Stimulated activated CD4-positive, alpha-beta T cell treated with anti-CD3 and anti-CD28 coated beads, Interleukin-1b, Interleukin-23, amount 100 ng/mL, for 4 hours (primary cell): ENCODE data around the gene TDRD3.

Experiments used
- DNase-seq, 2 donors: peaks; one replicate each; pipeline ENCODE4 v3.0.0-alpha.2; 2020; ENCODE audit warnings: low read depth in 2 of 2

The TDRD3 gene

DNA sequence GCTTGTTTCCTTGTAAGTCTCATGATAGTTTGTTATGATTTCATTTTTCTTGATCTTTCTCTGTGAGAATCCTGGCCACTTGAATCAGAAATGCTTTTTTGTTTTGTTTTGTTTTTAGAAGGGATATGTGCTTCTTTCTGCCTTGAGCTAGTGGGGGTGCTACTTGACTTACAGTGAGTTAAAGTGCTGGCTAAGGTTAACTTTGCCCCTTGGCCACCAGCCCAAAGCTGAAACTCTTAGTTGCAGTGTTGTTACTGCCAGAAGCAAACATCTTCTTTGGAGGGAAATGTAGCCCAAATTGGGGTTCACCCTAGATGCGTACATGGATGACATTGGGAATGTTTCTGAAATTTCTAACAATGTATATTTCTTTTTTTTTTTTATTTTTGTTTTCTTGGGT lies 57.4 kb downstream of the TDRD3 start:
- no peak for DNase-seq

DNA sequence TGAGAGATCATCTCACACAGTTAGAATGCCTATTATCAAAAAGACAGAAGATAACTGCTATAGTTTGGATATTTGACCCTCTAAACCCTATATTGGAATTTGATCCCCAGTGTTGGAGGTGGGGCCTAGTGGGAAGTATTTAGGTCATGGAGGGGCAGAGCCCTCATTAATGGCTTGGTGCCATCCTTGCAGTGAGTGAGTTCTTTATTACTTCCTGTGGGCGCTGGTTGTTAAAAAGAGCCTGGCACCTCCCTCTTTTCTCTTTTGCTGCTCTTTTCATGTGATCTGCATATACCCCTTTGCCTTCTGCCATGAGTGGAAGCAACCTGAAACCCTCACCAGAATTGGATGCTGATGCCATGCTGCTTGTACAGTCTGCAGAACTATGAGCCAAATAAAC lies 66.8 kb downstream of the TDRD3 start:
- DNase-seq, result no peak

DNA sequence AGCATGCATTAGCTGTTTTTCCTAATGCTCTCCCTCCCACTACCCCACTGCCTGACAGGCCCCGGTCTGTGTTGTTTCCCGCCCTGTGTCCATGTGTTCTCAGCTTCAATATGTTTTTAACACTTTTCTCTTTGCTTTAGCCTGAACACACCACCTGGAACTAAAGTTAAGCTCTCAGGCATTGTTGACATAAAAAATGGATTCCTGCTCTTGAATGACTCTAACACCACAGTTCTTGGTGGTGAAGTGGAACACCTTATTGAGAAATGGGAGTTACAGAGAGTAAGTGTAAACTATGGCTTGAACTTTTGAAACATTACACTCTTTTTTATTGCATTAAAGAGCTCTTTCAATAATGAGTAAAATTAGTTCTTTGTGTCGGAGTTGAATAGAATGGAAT lies 70.1 kb downstream of the TDRD3 start:
- DNase-seq, result no peak

DNA sequence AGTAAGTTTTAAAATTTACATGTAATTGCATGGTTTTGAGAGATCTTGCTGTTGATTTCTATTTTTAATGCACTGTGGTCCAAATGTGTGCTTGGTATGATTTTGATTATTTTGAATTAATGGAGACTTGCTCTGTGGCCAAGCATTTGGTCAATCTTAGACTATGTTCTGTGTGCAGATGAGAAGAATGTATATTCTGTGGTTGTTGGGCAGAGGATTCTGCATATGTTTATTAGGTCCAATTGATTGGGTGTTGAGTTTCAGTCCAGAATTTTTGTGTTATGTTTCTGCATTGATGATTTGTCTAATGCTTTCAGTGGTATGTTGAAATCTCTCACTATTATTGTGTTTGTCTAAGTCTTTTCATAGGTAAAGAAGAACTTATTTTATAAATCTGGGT lies 82.3 kb downstream of the TDRD3 start:
- no peak for DNase-seq

DNA sequence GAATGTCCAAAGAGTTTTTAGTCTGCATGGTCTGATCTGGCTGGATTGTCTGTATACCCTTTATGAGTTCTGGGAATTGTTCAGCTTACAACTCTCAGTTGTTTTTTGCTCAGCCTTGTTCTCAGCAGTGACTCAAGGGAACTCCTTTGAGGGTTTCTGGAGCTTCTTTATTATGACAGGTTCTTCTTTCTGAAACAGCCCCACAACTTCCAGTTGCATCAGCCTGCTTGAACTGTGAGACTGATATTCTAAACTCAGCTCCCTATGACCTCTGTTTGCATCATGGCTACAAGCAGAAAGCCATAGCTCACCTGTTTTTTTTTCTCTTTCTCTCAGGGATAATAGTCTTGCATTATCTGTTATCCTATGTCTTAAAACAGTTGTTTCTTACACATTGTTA lies 85.0 kb downstream of the TDRD3 start:
- no peak for DNase-seq

DNA sequence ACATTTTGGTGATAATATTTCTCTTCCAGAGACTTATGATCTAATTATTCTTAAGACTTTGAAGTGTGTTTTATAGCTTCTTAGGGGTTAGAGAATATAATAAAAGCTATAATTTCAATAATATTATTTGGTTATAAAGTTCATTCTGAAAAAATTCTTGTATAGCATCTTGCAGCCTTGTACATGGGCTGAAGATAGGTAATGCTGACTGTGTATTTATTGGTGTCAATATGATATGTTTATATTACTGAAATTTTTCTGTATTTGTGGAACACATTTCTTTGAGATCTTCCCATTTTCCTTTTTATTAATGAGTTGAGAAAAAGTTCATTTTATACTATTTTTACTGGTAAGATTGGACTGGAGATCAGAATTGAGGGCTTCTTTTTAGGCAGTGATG lies 87.8 kb downstream of the TDRD3 start:
- no peak for DNase-seq

DNA sequence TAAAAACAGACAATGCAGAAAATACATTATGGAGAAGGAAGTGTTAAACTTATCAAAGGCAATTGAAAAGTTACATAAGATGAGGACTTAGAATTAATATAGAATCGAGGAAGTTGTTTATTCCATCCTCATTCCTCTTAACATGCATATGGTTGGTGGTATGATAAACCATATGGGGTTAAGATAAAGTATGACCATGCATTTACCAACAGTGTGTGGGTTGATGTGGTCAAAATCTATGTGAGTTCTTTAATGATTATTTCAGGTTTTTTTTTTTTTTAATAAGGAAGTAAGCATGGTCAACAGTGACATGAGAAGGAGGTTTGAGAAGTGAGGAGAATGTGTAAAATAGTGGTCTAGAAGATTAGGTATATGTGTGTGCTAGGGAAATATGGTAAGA lies 94.5 kb downstream of the TDRD3 start:
- DNase-seq, result no peak

DNA sequence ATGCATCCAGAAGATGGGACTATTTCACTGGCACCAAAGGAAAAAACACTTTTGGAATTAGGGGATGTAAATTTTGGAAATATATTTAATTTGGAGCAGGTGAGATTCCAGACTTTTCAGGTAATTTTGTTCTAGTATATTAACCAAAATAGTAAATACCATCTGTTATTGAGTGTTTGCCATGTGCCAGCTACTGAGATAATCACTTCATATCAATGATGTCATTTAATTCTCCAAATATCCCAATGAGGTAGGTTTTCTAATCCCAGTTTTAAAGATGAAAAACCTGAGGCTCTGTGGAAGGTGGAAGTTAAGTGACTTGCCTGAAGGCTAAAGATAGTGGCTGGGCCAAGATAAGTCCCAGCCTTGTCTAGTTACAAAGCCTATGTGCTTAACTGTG lies 95.2 kb downstream of the TDRD3 start:
- DNase-seq, result no peak

DNA sequence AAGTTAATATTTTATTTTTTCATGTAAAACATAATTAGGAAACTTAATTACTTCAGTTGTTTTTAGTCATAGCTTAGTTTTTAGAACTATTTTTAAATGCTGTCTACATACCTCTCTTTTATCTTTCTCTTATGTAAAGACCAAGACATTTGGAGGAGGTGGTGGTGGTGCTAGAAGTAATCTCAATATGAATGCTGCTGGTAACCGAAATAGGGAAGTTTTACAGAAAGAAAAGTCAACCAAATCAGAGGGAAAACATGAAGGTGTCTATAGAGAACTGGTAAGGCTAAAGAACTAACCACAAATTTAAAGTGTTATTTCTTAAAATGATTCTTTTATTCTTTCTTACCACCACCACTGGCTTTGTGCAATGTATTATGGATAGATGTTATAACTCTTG lies 97.3 kb downstream of the TDRD3 start:
- no peak for DNase-seq

DNA sequence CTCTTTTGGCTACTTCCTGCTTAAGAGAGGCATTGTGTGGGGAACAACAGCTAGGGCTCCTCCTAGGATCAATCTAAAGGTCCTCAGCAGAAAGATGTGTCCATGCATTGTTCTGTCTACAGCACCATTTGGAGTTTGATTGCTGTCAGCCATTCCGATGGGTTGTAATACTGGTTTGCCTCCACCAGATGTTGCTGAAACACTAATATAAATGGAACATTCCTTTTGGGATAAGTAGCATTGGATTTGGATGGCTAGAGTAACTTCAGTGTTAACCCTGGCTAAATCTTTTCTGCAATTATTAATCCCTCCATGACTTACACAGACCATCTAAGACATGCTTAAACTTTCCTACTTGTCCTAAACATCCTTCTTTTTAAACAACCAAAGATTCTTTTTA lies 104.2 kb downstream of the TDRD3 start:
- no peak for DNase-seq

DNA sequence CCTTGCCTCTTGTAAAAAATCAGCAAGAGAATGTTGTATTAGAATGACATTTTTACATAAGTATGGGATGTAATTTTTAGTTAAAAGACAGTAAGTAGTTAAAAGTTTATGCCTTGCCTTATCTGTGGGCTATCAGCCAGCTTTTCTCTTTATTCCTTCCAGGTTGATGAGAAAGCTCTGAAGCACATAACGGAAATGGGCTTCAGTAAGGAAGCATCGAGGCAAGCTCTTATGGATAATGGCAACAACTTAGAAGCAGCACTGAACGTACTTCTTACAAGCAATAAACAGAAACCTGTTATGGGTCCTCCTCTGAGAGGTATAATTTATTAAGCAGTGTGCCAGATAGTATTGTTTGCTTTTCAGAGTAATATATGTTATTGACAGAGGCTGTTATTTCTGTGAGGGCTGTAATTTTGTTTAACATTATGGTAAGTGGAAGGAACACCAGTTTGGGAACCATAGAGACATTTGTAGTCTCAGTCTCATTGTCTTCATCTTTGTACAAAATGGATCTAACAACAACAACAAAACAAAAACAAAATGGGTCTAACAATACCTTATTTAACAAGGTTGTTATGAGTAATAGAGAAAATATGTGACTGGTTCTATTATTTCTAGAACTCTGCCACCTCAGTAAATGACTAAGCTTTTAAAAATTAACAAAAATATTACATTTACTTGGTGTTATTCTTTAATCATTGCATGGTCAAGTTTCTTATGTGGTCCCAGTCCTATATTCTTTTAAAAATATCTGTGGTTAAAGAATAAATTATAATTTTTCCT lies 112.8 kb downstream of the TDRD3 start:
- no peak for DNase-seq

DNA sequence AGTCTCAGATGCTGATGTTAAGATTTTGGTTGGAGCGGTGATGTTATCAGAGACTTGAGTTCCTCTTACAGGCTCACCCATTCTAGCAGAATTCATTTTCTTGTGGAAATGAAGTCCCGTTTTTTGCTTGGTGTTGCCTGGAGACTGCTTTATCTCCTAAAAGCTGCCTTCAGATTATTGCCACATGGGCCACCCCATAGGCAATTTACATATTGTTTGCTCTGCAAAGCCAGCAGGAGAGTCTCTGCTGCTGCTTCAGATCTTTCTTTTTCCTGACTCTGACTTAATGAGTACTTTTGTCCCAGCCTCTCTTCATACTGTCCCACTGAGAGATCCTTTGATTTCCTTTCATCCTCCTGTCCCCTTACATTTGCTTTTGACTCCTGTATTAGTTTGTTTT lies 114.6 kb downstream of the TDRD3 start:
- DNase-seq, result no peak

DNA sequence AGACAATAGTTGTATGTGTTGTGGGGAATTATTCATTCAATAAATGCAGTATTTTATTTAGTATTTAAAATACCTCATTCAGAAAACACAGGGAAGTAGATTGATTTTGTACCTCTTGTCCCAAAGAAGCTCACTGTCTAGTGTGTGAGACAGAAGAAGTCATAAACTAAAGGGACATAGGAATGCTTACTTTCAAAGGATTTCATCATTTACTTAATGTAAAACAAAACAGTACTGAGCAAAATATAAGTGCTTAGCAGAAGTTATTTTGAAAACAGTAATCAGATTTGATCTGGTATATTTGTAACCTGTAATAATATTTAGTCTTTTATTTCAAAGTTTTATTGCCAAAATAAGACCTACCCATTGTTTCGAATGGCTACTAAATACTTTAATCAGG lies 117.9 kb downstream of the TDRD3 start:
- no peak for DNase-seq

DNA sequence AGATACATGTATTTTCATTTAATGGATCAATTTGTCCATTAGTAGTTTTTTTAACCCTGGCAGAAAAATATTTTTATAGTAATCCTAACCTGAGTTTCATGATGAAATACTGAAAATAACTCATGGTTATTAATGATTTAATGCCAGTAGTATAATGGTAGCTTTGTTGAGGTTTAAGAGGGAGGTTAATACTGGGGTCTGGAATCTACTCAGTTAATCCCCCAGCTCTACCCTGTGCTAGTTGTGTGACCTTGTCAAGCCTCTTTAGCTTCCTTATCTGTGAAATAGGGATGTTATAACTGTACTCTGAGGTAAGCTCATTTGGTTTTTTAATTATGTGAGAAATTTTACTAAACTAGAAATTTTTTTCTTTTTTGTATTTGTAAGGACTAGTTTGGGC lies 122.5 kb downstream of the TDRD3 start:
- no peak for DNase-seq

DNA sequence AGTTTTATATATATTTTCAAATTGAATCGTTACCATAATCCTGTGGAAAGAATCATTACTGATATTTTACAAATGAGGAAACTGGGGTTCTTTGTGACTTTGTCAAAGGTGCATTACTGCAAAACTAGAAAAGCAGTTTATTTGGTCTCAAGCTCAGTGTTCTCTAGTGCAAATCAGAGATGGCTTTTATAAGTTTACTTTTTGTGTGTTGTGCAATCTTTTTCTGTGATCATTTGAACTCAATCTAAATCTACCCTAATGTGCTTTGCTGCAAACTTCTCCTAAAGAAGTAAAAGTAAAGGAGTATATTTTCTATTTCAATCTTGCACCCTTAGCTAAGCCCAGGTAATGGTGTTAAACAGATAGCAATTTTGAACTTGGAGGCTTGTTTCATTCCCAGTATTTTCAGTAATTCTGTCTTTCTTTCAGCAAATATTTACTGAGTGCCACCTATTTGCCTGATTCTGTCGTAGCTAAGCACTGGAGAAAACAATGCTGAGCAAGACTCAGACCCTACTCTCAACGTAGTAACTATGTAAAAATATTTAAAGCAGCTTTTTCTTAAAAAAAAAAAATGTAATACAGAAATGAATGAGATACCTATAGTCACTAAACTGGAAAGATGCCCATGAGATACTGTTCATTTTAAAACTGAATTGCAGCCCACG lies 124.0 kb downstream of the TDRD3 start:
- DNase-seq, result no peak

DNA sequence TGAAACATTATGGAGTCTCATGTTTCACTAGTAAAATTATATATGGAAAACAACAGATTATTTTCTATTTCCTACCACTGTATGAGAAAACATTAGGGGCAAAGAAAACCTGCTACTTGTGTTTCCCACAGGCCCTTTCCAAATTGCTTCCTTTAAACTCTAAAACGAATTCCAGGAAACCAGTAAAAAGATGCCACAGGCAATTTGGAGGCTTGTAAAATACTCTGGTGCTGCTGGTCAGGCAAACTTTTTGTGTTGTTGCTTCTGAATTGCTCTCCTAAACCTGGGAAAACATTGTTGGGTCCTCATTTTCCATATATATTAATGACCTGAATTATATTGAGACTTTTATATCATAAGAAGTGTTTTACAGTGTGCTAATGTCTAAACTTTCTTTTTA lies 141.5 kb downstream of the TDRD3 start:
- DNase-seq, result no peak

DNA sequence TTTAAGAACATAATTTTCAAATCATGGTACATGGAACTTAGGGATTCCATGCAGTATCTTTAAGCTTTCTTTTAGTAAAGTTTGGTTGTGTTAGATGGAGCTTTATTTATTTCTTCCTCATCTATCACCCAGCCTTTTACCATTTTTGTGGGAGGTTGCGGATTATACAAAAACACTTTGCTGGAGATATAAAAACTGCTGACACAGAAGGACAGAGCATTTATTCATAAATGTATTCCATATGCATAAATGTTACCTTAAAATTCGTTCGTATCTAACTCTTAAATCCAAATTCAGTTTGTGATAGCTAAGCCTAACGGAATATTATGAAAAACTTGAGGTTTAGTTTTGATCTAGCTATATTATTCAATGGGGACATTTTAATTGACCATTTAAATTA lies 143.3 kb downstream of the TDRD3 start:
- DNase-seq, result no peak

DNA sequence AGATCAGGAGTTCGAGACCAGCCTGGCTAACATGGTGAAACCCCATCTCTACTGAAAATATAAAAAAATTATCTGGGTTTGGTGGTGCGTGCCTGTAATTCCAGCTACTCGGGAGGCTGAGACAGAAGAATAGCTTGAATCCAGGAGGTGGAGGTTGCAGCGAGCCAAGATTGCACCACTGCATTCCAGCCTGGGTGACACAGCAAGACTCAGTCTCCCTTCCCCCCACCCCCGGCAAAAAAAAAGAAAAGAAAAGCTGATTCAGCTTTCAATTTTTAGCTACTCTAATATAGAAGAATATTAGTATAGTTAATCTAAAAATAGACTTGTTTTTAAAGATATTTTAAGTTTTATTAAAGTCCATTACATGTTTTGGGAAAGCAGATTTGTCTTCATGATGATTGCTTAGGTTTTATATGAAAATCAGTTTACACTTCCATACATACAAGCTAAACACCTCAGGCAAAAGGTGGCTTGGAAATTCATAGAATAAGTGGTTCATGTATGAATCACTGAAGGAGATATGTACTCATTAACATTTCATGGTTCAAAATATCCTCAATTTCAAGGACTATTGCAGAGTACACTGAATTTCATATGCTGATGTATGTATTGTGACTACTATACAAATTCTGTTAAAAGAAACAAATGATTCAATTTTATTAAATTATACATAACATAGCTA lies 165.2 kb downstream of the TDRD3 start:
- no peak for DNase-seq

DNA sequence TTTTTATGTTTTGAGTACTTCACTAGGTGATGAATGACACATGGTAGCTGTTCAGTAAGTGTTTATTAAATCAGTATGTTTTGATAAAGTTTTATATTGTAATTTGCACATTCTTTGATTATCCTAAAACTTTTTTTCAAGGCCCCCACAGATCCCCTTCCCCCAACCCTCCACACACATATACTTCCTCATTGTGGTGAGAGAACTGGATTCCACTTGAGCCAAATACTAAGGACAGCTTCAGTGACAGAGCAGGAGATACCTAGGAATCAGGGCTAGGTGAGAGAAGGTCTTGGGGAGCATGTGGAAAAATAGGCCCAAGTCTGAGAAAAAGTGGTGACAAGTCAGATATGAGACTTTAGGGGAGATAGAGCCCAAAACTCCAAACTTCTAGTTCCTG lies 174.6 kb downstream of the TDRD3 start:
- no peak for DNase-seq

DNA sequence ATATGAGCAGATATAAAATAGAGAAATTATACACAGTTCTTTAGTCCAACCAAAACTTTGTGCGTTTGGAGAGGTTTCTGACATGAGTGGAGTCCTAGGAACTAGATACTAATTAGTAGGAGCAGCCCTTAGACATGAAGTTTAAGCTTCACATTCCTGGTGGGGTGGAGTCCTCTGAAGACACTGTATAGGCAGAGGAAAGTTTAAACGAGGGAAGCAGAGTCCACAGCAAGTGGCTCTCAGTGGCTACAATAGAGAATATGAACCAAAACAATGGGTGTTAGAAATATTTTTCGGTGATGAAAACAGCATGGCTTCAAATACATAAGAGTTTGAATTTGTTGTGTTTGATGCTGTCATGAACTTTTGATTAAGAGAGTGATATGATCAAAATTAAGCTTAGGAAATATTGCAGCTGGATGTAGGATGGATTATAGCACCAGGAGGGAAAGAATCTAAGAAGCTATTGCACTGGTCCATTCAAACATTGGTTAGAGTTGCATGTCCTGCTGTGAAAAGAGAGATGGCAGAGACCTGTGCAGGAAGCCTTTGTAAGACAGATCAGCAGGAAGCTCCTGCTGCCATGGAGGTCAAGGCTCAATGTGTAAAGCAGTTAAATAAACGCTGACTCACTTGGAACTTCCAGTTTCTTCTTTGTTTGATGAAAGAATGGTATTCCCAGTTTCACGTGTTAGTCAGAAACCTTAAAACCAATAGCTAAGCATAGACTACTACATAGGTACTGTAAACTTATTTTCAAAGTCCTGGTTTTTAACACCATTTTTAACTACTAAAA lies 175.2 kb downstream of the TDRD3 start:
- no peak for DNase-seq

DNA sequence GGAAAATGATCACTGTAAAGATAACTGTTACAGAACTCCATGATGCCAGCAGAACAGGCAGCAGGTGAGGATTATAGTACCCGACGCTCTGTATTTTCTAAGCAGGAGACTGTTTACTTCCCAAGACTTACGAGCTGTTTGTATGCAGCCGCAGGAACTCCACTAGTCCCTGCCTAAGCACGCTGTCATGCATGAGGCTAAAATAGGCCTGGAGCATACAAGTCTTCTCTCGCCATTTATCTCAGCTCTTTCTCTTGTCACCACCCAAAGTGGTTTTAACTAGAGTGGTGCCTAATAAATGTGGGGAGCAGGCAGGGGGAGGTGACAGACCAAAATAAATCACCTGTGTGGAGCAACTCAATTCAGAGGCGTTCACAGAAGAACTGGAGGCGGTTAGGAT lies 175.8 kb downstream of the TDRD3 start:
- DNase-seq, result no peak

DNA sequence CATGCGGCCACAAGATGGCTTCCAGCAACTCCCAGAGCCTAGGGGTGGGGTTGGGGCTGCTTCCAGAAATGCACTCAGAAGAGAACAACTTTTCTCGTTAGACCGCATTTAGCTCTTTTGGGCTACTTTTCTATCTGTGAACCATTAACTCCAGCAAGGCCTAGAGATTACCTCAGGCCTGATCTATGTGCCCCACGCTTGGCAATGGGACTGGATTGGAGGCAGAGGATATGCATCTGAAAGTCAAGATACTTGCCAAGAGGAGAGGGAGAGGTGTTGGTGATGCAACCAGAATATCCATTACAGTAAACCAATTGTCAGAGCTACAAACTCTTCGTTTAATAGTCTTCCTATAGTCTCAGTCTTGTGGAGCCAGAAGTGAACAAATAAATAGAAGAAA lies 177.7 kb downstream of the TDRD3 start:
- DNase-seq, result no peak
